SK-N-SH (cell line): ENCODE measurements around the gene SERINC1. TPM values are rescaled to one million over a fixed set of nuclear protein-coding genes. Genes with fewer than 3 reads are reported as not detected.

Experiments used
- CTCF ChIA-PET: fragments of 300-600, 350-600 bp; formaldehyde crosslinking; extraction: SDS; loops from one replicate; lab custom pipeline; 2021; lab: Yijun Ruan, JAX
- POLR2A ChIA-PET: fragments of 350-600 bp; sonication (Branson Sonifier 250); formaldehyde crosslinking; extraction: SDS; loops from one replicate; lab custom pipeline; 2020; ENCODE audit warnings: antibody characterized with exemption, inconsistent platforms; lab: Yijun Ruan, JAX
- DNase-seq: peaks from one replicate; pipeline ENCODE4 v3.0.0; 2012
- H2AFZ ChIP-seq: fragments of 200-600 bp; sonication (generic); 2 replicates; pipeline ENCODE4 v1.8.1; 2016; ENCODE audit warnings: antibody characterized with exemption, mild to moderate bottlenecking, low read depth
- H3F3A ChIP-seq: fragments of 200-600 bp; sonication (generic); replicated peaks from 2 replicates; pipeline ENCODE3; 2016; ENCODE audit warnings: antibody characterized with exemption, mild to moderate bottlenecking; ENCODE audit not compliant: insufficient read depth
- H3K27ac ChIP-seq, 2 experiments: fragments of 200-500 bp in 1 of 2; fragments of 200-600 bp in 1 of 2; sonication (Bioruptor generic) in 1 of 2; sonication (generic), shearing (Covaris generic) in 1 of 2; 2 replicates each; pipeline versions ENCODE4 v1.5.1 to v1.6.1; 2014 to 2016; ENCODE audit warnings: low read depth in 2 of 2, inconsistent platforms in 1 of 2, low read length in 1 of 2, mild to moderate bottlenecking in 1 of 2, mixed read lengths in 1 of 2
- H3K27me3 ChIP-seq: fragments of 200-600 bp; sonication (generic), shearing (Covaris generic); 2 replicates; pipeline ENCODE4 v1.6.1; 2016; ENCODE audit warnings: mixed run types; ENCODE audit not compliant: insufficient read depth
- H3K36me3 ChIP-seq, 2 experiments: fragments of 200-500 bp in 1 of 2; fragments of 200-600 bp in 1 of 2; sonication (Bioruptor generic) in 1 of 2; sonication (generic) in 1 of 2; replicated peaks in 1 of 2; 2 replicates each; pipeline versions ENCODE3 to v1.5.1; 2014 to 2016; ENCODE audit warnings: low read length in 1 of 2, mild to moderate bottlenecking in 1 of 2; ENCODE audit not compliant: insufficient read depth in 2 of 2, control insufficient read depth in 1 of 2
- H3K4me1 ChIP-seq, 2 experiments: fragments of 200-500 bp in 1 of 2; fragments of 200-600 bp in 1 of 2; sonication (Bioruptor generic) in 1 of 2; sonication (generic), shearing (Covaris generic) in 1 of 2; 2 replicates each; pipeline versions ENCODE4 v1.5.1 to v1.6.1; 2014 to 2016; ENCODE audit warnings: low read depth in 1 of 2, low read length in 1 of 2, mixed run types in 1 of 2; ENCODE audit not compliant: insufficient read depth in 2 of 2, control insufficient read depth in 1 of 2
- H3K4me2 ChIP-seq: fragments of 200-600 bp; sonication (generic), shearing (Covaris generic); 2 replicates; pipeline ENCODE4 v1.6.1; 2017; ENCODE audit warnings: mixed run types
- H3K4me3 ChIP-seq, 2 experiments: fragments of 200-500 bp in 1 of 2; fragments of 200-600 bp in 1 of 2; sonication (Bioruptor generic) in 1 of 2; sonication (generic), shearing (Covaris generic) in 1 of 2; 2 replicates each; pipeline versions ENCODE4 v1.5.1 to v1.8.1; 2014 to 2016; ENCODE audit warnings: low read depth in 2 of 2, inconsistent platforms in 1 of 2, low read length in 1 of 2, mild to moderate bottlenecking in 1 of 2, mixed read lengths in 1 of 2, moderate library complexity in 1 of 2
- H3K79me2 ChIP-seq: fragments of 200-600 bp; sonication (generic); 2 replicates; pipeline ENCODE4 v1.8.1; 2017; ENCODE audit warnings: mild to moderate bottlenecking; ENCODE audit not compliant: insufficient read depth
- H3K9ac ChIP-seq: fragments of 200-600 bp; sonication (generic); 2 replicates; pipeline ENCODE4 v1.6.1; 2017; ENCODE audit warnings: mixed run types
- H3K9me2 ChIP-seq: fragments of 200-600 bp; sonication (generic); 2 replicates; pipeline ENCODE4 v1.6.1; 2017; ENCODE audit warnings: mixed run types
- H3K9me3 ChIP-seq: fragments of 200-600 bp; sonication (generic); 2 replicates; pipeline ENCODE4 v1.6.1; 2017; ENCODE audit warnings: mixed run types, mild to moderate bottlenecking, moderate library complexity
- H4K20me1 ChIP-seq: fragments of 200-600 bp; sonication (generic); 2 replicates; pipeline ENCODE4 v1.6.1; 2017; ENCODE audit warnings: mild to moderate bottlenecking, mixed run types; ENCODE audit not compliant: insufficient read depth
- ELF1 ChIP-seq: IDR thresholded peaks from 2 replicates; pipeline ENCODE4 v1.4.0; 2012
- EZH2phosphoT487 ChIP-seq: fragments of 200-600 bp; sonication (generic); IDR thresholded peaks from 2 replicates; pipeline ENCODE4 v1.6.1; 2017; ENCODE audit warnings: low read depth, mixed run types, mild to moderate bottlenecking, antibody characterized with exemption, moderate library complexity, borderline replicate concordance
- MEF2A ChIP-seq: IDR thresholded peaks from 2 replicates; pipeline ENCODE4 v1.4.0; 2012; ENCODE audit warnings: low read depth, borderline replicate concordance
- NFIC ChIP-seq: IDR thresholded peaks from 2 replicates; pipeline ENCODE4 v1.4.0; 2012; ENCODE audit warnings: borderline replicate concordance
- POLR2AphosphoS5 ChIP-seq: IDR thresholded peaks from 2 replicates; pipeline ENCODE4 v1.6.1; 2012; ENCODE audit warnings: low read depth, low read length
- RAD21 ChIP-seq: IDR thresholded peaks from 2 replicates; pipeline ENCODE4 v1.6.1; 2012; ENCODE audit warnings: mild to moderate bottlenecking, low read length
- SIN3A ChIP-seq: IDR thresholded peaks from 2 replicates; pipeline ENCODE4 v1.6.1; 2012; ENCODE audit warnings: low read depth, mild to moderate bottlenecking, low read length, moderate library complexity, borderline replicate concordance
- TCF12 ChIP-seq: IDR thresholded peaks from 2 replicates; pipeline ENCODE4 v1.4.0; 2012
- WGBS: methylation state at CpG from one replicate; pipeline ENCODE4 v1.1.6; 2017; ENCODE audit warnings: low lambda C conversion rate; 5-methylcytosine and 5-hydroxymethylcytosine counted together
- polyA plus RNA-seq, 3 experiments: library from polyadenylated mRNA; depleted of rRNA; stranded (reverse); fragments of >200 nt; gene quantifications; 2 replicates each; pipeline ENCODE4 v1.2.3, GENCODE V29; 2012
- TF ChIP-seq, protein P1 (sequence below): fragments of 150-350 bp; IDR thresholded peaks from 2 replicates; pipeline ENCODE4 v1.6.1; 2016; ENCODE audit warnings: mild to moderate bottlenecking, low read depth, low read length
- TF ChIP-seq, protein P2 (sequence below): IDR thresholded peaks from 2 replicates; pipeline ENCODE4 v1.4.0; 2012; ENCODE audit warnings: low read depth
- TF ChIP-seq, protein P3 (sequence below): IDR thresholded peaks from 2 replicates; pipeline ENCODE4 v1.6.1; 2012; ENCODE audit warnings: mild to moderate bottlenecking, low read depth, low read length, moderate library complexity

SERINC1 gene
- polyA plus RNA-seq, 1 of the 3 experiments (the other 2 are of a cell fraction), result 55.2 TPM

DNA sequence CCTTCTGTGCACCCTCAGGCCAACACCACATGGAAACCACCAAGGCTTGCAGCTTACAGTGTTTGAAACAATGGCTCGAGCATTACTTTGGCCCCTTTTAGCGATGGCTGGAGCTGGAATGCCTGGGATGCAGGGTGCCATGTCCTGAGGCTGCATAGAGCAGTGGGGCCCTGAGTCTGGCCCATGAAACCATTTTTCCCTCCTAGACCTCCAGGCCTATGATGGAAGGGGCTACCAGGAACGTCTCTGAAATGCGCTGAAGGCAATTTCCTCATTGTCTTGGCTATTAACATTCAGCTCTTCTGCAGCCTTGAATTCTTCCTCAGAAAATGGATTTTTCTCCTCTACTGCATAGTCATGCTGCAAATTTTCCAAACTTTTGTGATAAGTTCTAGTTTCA lies 29.9 kb upstream of the SERINC1 start:
- no peaks in the 10 kb centered on the region for H3K36me3 ChIP-seq
- H3K4me3 ChIP-seq, result no peak overlapping the region
- no peak overlapping the region for H2AFZ ChIP-seq
- no peaks in the 10 kb centered on the region for H3K79me2 ChIP-seq
- no peak overlapping the region for H3K27ac ChIP-seq
- ChIA-PET CTCF (interaction anchor here (3.2 kb wide), 1 partner anchor 10 kb away, joined by 15 read pairs; no protein-coding TSS in a partner anchor), POLR2A (no interaction called here)
- WGBS, result 16% methylated on average over 4 of the region's 4 CpGs
- no peaks in the 10 kb centered on the region for H3F3A ChIP-seq
- no peak overlapping the region for H3K9ac ChIP-seq
- no peaks in the 10 kb centered on the region for H3K9me2 ChIP-seq
- no peaks in the 10 kb centered on the region for H3K4me1 ChIP-seq
- DNase-seq, result no peak
- no peak for TF ChIP-seq ELF1
- TF ChIP-seq, protein P1, sequence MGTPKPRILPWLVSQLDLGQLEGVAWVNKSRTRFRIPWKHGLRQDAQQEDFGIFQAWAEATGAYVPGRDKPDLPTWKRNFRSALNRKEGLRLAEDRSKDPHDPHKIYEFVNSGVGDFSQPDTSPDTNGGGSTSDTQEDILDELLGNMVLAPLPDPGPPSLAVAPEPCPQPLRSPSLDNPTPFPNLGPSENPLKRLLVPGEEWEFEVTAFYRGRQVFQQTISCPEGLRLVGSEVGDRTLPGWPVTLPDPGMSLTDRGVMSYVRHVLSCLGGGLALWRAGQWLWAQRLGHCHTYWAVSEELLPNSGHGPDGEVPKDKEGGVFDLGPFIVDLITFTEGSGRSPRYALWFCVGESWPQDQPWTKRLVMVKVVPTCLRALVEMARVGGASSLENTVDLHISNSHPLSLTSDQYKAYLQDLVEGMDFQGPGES, result no peak
- no peak for TF ChIP-seq MEF2A
- TF ChIP-seq RAD21, result no peak
- no peak for TF ChIP-seq SIN3A
- TF ChIP-seq, protein P2, sequence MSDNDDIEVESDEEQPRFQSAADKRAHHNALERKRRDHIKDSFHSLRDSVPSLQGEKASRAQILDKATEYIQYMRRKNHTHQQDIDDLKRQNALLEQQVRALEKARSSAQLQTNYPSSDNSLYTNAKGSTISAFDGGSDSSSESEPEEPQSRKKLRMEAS, result no peak
- H3K27me3 ChIP-seq, result no peaks in the 10 kb centered on the region
- no peaks in the 10 kb centered on the region for H3K9me3 ChIP-seq
- no peak overlapping the region for H3K4me2 ChIP-seq
- no peaks in the 10 kb centered on the region for H4K20me1 ChIP-seq

DNA sequence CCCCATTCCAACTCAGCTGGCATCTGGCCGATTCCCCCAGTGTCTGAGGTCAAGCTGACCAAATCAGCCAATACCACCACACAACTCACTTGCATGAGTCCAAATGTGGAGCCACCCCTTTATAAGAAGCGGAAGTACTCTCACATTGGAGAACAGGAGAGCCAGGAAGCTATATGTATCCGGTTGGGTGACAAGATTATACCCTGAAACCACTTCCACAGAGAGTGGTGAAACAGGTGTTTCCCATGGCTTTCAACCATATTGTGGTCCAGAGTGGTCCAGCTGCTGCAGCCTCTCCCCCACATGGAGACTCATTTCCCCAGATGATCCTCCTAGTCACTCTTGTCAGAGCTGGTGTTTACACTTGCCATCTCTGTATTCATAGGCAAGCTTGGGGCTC lies 24.0 kb upstream of the SERINC1 start:
- Histone ChIP-seq H2AFZ (no peak overlapping the region), H3K9me2 (no peaks in the 10 kb centered on the region), H3K27ac (no peak overlapping the region), H3K4me1 (no peaks in the 10 kb centered on the region), H3K4me2 (no peak overlapping the region), H3K36me3 (no peaks in the 10 kb centered on the region), H4K20me1 (no peaks in the 10 kb centered on the region), H3K9me3 (no peaks in the 10 kb centered on the region), H3K9ac (no peak overlapping the region), H3K27me3 (no peaks in the 10 kb centered on the region), H3K79me2 (no peaks in the 10 kb centered on the region), H3F3A (no peaks in the 10 kb centered on the region), H3K4me3 (no peak overlapping the region)
- CTCF ChIA-PET, result interaction anchor here (9.9 kb wide), 1 partner anchor 34 kb away, joined by 215 read pairs; no protein-coding TSS in a partner anchor
- TF ChIP-seq TCF12 (no peak), EZH2phosphoT487 (no peak), ELF1 (no peak), RAD21 (no peak), NFIC (no peak), POLR2AphosphoS5 (no peak)
- TF ChIP-seq, protein P1, result no peak
- TF ChIP-seq, protein P3, sequence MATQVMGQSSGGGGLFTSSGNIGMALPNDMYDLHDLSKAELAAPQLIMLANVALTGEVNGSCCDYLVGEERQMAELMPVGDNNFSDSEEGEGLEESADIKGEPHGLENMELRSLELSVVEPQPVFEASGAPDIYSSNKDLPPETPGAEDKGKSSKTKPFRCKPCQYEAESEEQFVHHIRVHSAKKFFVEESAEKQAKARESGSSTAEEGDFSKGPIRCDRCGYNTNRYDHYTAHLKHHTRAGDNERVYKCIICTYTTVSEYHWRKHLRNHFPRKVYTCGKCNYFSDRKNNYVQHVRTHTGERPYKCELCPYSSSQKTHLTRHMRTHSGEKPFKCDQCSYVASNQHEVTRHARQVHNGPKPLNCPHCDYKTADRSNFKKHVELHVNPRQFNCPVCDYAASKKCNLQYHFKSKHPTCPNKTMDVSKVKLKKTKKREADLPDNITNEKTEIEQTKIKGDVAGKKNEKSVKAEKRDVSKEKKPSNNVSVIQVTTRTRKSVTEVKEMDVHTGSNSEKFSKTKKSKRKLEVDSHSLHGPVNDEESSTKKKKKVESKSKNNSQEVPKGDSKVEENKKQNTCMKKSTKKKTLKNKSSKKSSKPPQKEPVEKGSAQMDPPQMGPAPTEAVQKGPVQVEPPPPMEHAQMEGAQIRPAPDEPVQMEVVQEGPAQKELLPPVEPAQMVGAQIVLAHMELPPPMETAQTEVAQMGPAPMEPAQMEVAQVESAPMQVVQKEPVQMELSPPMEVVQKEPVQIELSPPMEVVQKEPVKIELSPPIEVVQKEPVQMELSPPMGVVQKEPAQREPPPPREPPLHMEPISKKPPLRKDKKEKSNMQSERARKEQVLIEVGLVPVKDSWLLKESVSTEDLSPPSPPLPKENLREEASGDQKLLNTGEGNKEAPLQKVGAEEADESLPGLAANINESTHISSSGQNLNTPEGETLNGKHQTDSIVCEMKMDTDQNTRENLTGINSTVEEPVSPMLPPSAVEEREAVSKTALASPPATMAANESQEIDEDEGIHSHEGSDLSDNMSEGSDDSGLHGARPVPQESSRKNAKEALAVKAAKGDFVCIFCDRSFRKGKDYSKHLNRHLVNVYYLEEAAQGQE, result no peak
- 16% methylated on average over 3 of the region's 3 CpGs for WGBS
- no peak for DNase-seq
- POLR2A ChIA-PET, result no interaction called here
